CD14-positive monocyte (primary cell): ENCODE results near the gene SRRM3. TPM values are rescaled to one million over a fixed set of nuclear protein-coding genes. Genes with fewer than 3 reads are reported as not detected.
"Not testable (repeated sequence)": the region's sequence is repeated elsewhere in the genome, so short reads cannot be mapped to it uniquely, and the experiment has no call there.

Experiments
- DNase-seq, 3 donors: peaks; one replicate each; pipeline ENCODE4 v3.0.0-alpha.2; 2011 to 2022
- H2AFZ ChIP-seq: 2 replicates; pipeline ENCODE4 v1.6.0; 2012; ENCODE audit warnings: mild to moderate bottlenecking, low read depth, low read length, inconsistent platforms; ENCODE audit not compliant: insufficient read depth, poor library complexity, severe bottlenecking
- H3K27ac ChIP-seq, 2 donors: 1 replicate in 1 of 2; 2 replicates in 1 of 2; pipeline ENCODE4 v1.5.1; 2012 to 2013; ENCODE audit warnings: low read length in 2 of 2, control low read depth in 1 of 2, inconsistent platforms in 1 of 2, low read depth in 1 of 2, mild to moderate bottlenecking in 1 of 2
- H3K27me3 ChIP-seq, 2 donors: one replicate each; pipeline versions ENCODE4 v1.6.0 to v1.6.1; 2011 to 2013; ENCODE audit warnings: low read length in 2 of 2; ENCODE audit not compliant: control insufficient read depth in 2 of 2, insufficient read depth in 2 of 2
- H3K36me3 ChIP-seq, 2 donors: replicated peaks in 1 of 2; 1 replicate in 1 of 2; 2 replicates in 1 of 2; pipeline versions ENCODE4 v1.5.1 to v1.6.1; 2012 to 2013; ENCODE audit warnings: low read length in 2 of 2, control low read depth in 1 of 2, inconsistent platforms in 1 of 2, mild to moderate bottlenecking in 1 of 2; ENCODE audit not compliant: insufficient read depth in 2 of 2, control insufficient read depth in 1 of 2
- H3K4me1 ChIP-seq, 2 donors: 1 replicate in 1 of 2; 2 replicates in 1 of 2; pipeline versions ENCODE4 v1.5.1 to v1.6.1; 2012 to 2013; ENCODE audit warnings: low read length in 2 of 2, control low read depth in 1 of 2, inconsistent platforms in 1 of 2, mild to moderate bottlenecking in 1 of 2, moderate library complexity in 1 of 2; ENCODE audit not compliant: insufficient read depth in 2 of 2, control insufficient read depth in 1 of 2
- H3K4me2 ChIP-seq: replicated peaks from 2 replicates; pipeline ENCODE3; 2012; ENCODE audit warnings: low read length, moderate library complexity, mild to moderate bottlenecking; ENCODE audit not compliant: poor library complexity, severe bottlenecking; ENCODE audit errors: extremely low read depth
- H3K4me3 ChIP-seq, 3 experiments: fragments of 200-600 bp in 1 of 3; sonication (generic) in 1 of 3; replicated peaks in 1 of 3; 1 replicate in 2 of 3; 2 replicates in 1 of 3; pipeline ENCODE4 v1.5.1; 2011 to 2013; ENCODE audit warnings: low read length in 3 of 3, mild to moderate bottlenecking in 3 of 3, control low read depth in 2 of 3, low read depth in 2 of 3, inconsistent platforms in 1 of 3, moderate library complexity in 1 of 3
- H3K79me2 ChIP-seq: 2 replicates; pipeline ENCODE4 v1.6.0; 2012; ENCODE audit warnings: mild to moderate bottlenecking, control low read depth, inconsistent platforms, low read length, moderate library complexity; ENCODE audit not compliant: insufficient read depth
- H3K9ac ChIP-seq: 2 replicates; pipeline ENCODE4 v1.6.0; 2017; ENCODE audit warnings: low read length, mild to moderate bottlenecking; ENCODE audit not compliant: insufficient read depth, poor library complexity, severe bottlenecking
- H3K9me3 ChIP-seq, 2 donors: replicated peaks in 1 of 2; 1 replicate in 1 of 2; 2 replicates in 1 of 2; pipeline versions ENCODE4 v1.5.1 to v1.6.1; 2012 to 2013; ENCODE audit warnings: low read length in 2 of 2, control low read depth in 1 of 2; ENCODE audit not compliant: control insufficient read depth in 1 of 2, insufficient read depth in 1 of 2
- H4K20me1 ChIP-seq: 2 replicates; pipeline ENCODE4 v1.6.0; 2012; ENCODE audit warnings: mild to moderate bottlenecking, low read length, control low read depth, moderate library complexity; ENCODE audit not compliant: insufficient read depth
- H3K27ac Mint-ChIP-seq, 7 donors: one replicate each; pipeline ENCODE4 v1.8.0; 2020; ENCODE audit warnings: mild to moderate bottlenecking in 7 of 7, mixed read lengths in 7 of 7, moderate library complexity in 6 of 7, inconsistent platforms in 2 of 7
- H3K27me3 Mint-ChIP-seq, 3 donors: one replicate each; pipeline ENCODE4 v1.8.0; 2021 to 2022; ENCODE audit warnings: low read depth in 3 of 3, mild to moderate bottlenecking in 3 of 3, mixed read lengths in 3 of 3, moderate library complexity in 3 of 3, inconsistent platforms in 1 of 3
- H3K36me3 Mint-ChIP-seq, 2 donors: one replicate each; pipeline ENCODE4 v1.8.0; 2020; ENCODE audit warnings: mixed read lengths in 2 of 2, inconsistent platforms in 1 of 2, mild to moderate bottlenecking in 1 of 2
- H3K4me1 Mint-ChIP-seq: one replicate; pipeline ENCODE4 v1.8.0; 2020; ENCODE audit warnings: mild to moderate bottlenecking, mixed read lengths
- H3K4me3 Mint-ChIP-seq, 2 donors: one replicate each; pipeline ENCODE4 v1.8.0; 2020; ENCODE audit warnings: mild to moderate bottlenecking in 2 of 2, mixed read lengths in 2 of 2, moderate library complexity in 1 of 2
- H3K9me3 Mint-ChIP-seq, 7 donors: one replicate each; pipeline ENCODE4 v1.8.0; 2020 to 2022; ENCODE audit warnings: mixed read lengths in 7 of 7, mild to moderate bottlenecking in 6 of 7, moderate library complexity in 6 of 7, inconsistent platforms in 2 of 7
- CTCF ChIP-seq: fragments of 200-600 bp; IDR thresholded peaks from one replicate; pipeline ENCODE4 v1.8.0; 2022; ENCODE audit warnings: antibody characterized with exemption, mild to moderate bottlenecking
- WGBS: methylation state at CpG from one replicate; pipeline ENCODE4 v1.1.5; 2013; ENCODE audit warnings: missing lambda C conversion rate; ENCODE audit not compliant: insufficient coverage; 5-methylcytosine and 5-hydroxymethylcytosine counted together
- intact Hi-C, 2 donors: fragments of 100-400 bp; cut with micrococcal nuclease; formaldehyde crosslinking; loops; one replicate each; pipeline versions ENCODE4 v1.15.0 to v1.15.1; 2023
- polyA plus RNA-seq, 3 donors: library from polyadenylated mRNA; depleted of rRNA in 1 of 3; unstranded in 2 of 3; stranded (reverse) in 1 of 3; fragments of 300-500 nt in 2 of 3; fragments of >200 nt in 1 of 3; fragmentation: Illumina TruSeq in 2 of 3; gene quantifications; 1 replicate in 2 of 3; 2 replicates in 1 of 3; pipeline ENCODE4 v1.2.3, GENCODE V29; 2012 to 2021

The SRRM3 gene
- polyA plus RNA-seq, 3 donors: not detected

DNA sequence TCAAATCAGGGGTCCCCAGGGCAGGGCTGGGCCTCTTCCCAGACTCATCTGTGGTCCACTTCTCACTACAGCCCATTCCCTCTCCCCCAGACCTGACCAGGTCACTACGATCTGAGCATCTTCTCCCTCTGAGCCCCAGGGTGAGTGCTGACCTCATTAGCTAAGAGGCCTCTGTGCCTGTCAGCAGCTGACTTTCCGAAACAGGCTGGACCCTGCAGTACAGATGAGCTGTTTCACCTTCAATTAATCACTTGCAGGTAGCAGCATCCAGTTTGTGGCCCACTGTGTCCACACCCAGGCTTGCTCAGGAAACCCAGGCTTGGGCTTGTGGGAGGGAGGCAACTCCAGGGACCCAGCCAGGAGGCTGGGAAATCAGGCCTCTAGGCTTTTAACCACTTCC lies 24.3 kb downstream of the SRRM3 start:
- no peak overlapping the region for H3K4me2 ChIP-seq
- H2AFZ ChIP-seq: no peak overlapping the region
- no peaks in the 10 kb centered on the region for H3K4me1 ChIP-seq
- no peaks in the 10 kb centered on the region for H3K36me3 Mint-ChIP-seq
- 60% methylated on average over 2 of the region's 2 CpGs for WGBS
- H3K36me3 ChIP-seq: no peaks in the 10 kb centered on the region
- H3K4me3 ChIP-seq: no peak overlapping the region
- no peaks in the 10 kb centered on the region for H3K4me1 Mint-ChIP-seq
- peaks cover 12 to 16% (median 15%) of the 10 kb centered on the region in 3 donors for H3K27me3 Mint-ChIP-seq
- H3K27me3 ChIP-seq: peaks cover 3 to 7% of the 10 kb centered on the region in 2 donors
- no peak overlapping the region for H3K9ac ChIP-seq
- H3K9me3 Mint-ChIP-seq: peaks cover 0 to 6% (median 0%) of the 10 kb centered on the region in 7 donors
- no peak overlapping the region for H3K4me3 Mint-ChIP-seq
- DNase-seq: no peak
- H3K79me2 ChIP-seq: no peaks in the 10 kb centered on the region
- no peaks in the 10 kb centered on the region for H3K9me3 ChIP-seq
- no peak for TF ChIP-seq CTCF
- intact Hi-C loops: no loop called here
- H3K27ac ChIP-seq: no peak overlapping the region
- no peak overlapping the region for H3K27ac Mint-ChIP-seq
- no peaks in the 10 kb centered on the region for H4K20me1 ChIP-seq

GRCh38 chr7:76226878-76227423 lies 25.3 kb downstream of the SRRM3 start:
- H3K4me1 Mint-ChIP-seq, H3K4me2 ChIP-seq, H3K4me3 Mint-ChIP-seq, H4K20me1 ChIP-seq, intact Hi-C loops, H3K4me1 ChIP-seq, H2AFZ ChIP-seq, H3K9me3 Mint-ChIP-seq, H3K36me3 Mint-ChIP-seq, H3K9ac ChIP-seq, H3K4me3 ChIP-seq, H3K36me3 ChIP-seq, H3K79me2 ChIP-seq, H3K9me3 ChIP-seq, DNase-seq, H3K27me3 ChIP-seq, H3K27ac ChIP-seq, H3K27ac Mint-ChIP-seq: not testable (repeated sequence)
- H3K27me3 Mint-ChIP-seq: peaks cover 12 to 17% (median 15%) of the 10 kb centered on the region in 3 donors
- WGBS: 81% methylated on average over 1 of the region's 1 CpG
